Chondrocyte (in vitro differentiated cells): ENCODE results near the gene GRK2. TPM values are rescaled to one million over a fixed set of nuclear protein-coding genes. Genes with fewer than 3 reads are reported as not detected.

Source experiments
- DNase-seq: peaks from one replicate; pipeline ENCODE4 v3.0.0; 2021; ENCODE audit warnings: mixed read lengths, low spot score
- H3K27ac Mint-ChIP-seq: one replicate; pipeline ENCODE4 v1.8.0; 2021; ENCODE audit warnings: mild to moderate bottlenecking, moderate library complexity, mixed read lengths; ENCODE audit not compliant: unreplicated experiment
- H3K27me3 Mint-ChIP-seq: 2 replicates; pipeline ENCODE4 v1.8.0; 2021; ENCODE audit warnings: low read depth, mixed read lengths
- H3K36me3 Mint-ChIP-seq: 2 replicates; pipeline ENCODE4 v1.8.0; 2021; ENCODE audit warnings: low read depth, mixed read lengths
- H3K4me1 Mint-ChIP-seq: 2 replicates; pipeline ENCODE4 v1.8.0; 2021; ENCODE audit warnings: low read depth, mild to moderate bottlenecking, mixed read lengths
- H3K4me3 Mint-ChIP-seq: one replicate; pipeline ENCODE4 v1.8.0; 2021; ENCODE audit warnings: mild to moderate bottlenecking, moderate library complexity, mixed read lengths; ENCODE audit not compliant: unreplicated experiment
- H3K9me3 Mint-ChIP-seq: 2 replicates; pipeline ENCODE4 v1.8.0; 2021; ENCODE audit warnings: low read depth, mixed read lengths
- CTCF ChIP-seq: fragments of 200-600 bp; sonication (generic); IDR thresholded peaks from 2 replicates; pipeline ENCODE4 v1.5.0; 2021; ENCODE audit warnings: antibody characterized with exemption, mild to moderate bottlenecking, moderate library complexity
- total RNA-seq: library from RNA; stranded (reverse); gene quantifications from 3 replicates; pipeline ENCODE4 v1.2.1, GENCODE V29; 2021

Gene GRK2
- total RNA-seq, 1 donor from 2014 or later = 38.3 TPM

GRCh38 chr11:67261946-67262681 is 4.2 kb upstream of the GRK2 start:
- no peaks in the 10 kb centered on the region for H3K9me3 Mint-ChIP-seq
- peaks cover 2% of the 10 kb centered on the region for H3K36me3 Mint-ChIP-seq
- peaks cover 24% of the 10 kb centered on the region for H3K4me1 Mint-ChIP-seq
- H3K27ac Mint-ChIP-seq = peak overlapping the region; percentile 87
- peak overlapping the region; percentile 66 for H3K4me3 Mint-ChIP-seq
- no peaks in the 10 kb centered on the region for H3K27me3 Mint-ChIP-seq
- DNase-seq = no peak
- peak; percentile 5 for TF ChIP-seq CTCF

- no peak for DNase-seq
- peak; percentile 92 for TF ChIP-seq CTCF
- no peaks in the 10 kb centered on the region for H3K27me3 Mint-ChIP-seq
- H3K4me3 Mint-ChIP-seq = no peak overlapping the region
- no peaks in the 10 kb centered on the region for H3K9me3 Mint-ChIP-seq
- no peaks in the 10 kb centered on the region for H3K36me3 Mint-ChIP-seq
- H3K27ac Mint-ChIP-seq = peak overlapping the region; percentile 87
- peaks cover 33% of the 10 kb centered on the region for H3K4me1 Mint-ChIP-seq
Measured at GRCh38 chr11:67262731-67263675, 3.3 kb upstream of the GRK2 start.

GRCh38 chr11:67264260-67264659 is 2.0 kb upstream of the GRK2 start:
- Mint-ChIP-seq H3K27me3 (no peaks in the 10 kb centered on the region), H3K4me1 (peaks cover 43% of the 10 kb centered on the region), H3K36me3 (no peaks in the 10 kb centered on the region), H3K4me3 (no peak overlapping the region), H3K27ac (no peak overlapping the region), H3K9me3 (no peaks in the 10 kb centered on the region)
- peak; percentile 9 for DNase-seq
- TF ChIP-seq CTCF = no peak

GRCh38 chr11:67264877-67265632 is 1.2 kb upstream of the GRK2 start:
- peak overlapping the region; percentile 54 for H3K27ac Mint-ChIP-seq
- no peaks in the 10 kb centered on the region for H3K27me3 Mint-ChIP-seq
- peak; percentile 38 for DNase-seq
- H3K36me3 Mint-ChIP-seq = no peaks in the 10 kb centered on the region
- peaks cover 51% of the 10 kb centered on the region for H3K4me1 Mint-ChIP-seq
- H3K4me3 Mint-ChIP-seq = peak overlapping the region; percentile 55
- TF ChIP-seq CTCF = no peak
- no peaks in the 10 kb centered on the region for H3K9me3 Mint-ChIP-seq
